Hepatocyte (in vitro differentiated cells): Measurements from ENCODE around the gene OVOL1.

Source experiments
- CTCF ChIP-seq: fragments of 200-600 bp; sonication (generic); IDR thresholded peaks from 2 replicates; pipeline ENCODE4 v1.5.1; 2016; ENCODE audit warnings: antibody characterized with exemption, mild to moderate bottlenecking; ENCODE audit not compliant: poor library complexity
- EZH2 ChIP-seq: fragments of 200-600 bp; sonication (generic); IDR thresholded peaks from 2 replicates; pipeline ENCODE4 v1.6.1; 2016; ENCODE audit warnings: antibody characterized with exemption, mild to moderate bottlenecking, borderline replicate concordance
- EZH2phosphoT487 ChIP-seq: fragments of 200-600 bp; sonication (generic); IDR thresholded peaks from one replicate; pipeline ENCODE4 v1.6.1; 2018; ENCODE audit warnings: antibody characterized with exemption, mild to moderate bottlenecking, low read depth, moderate library complexity; ENCODE audit not compliant: unreplicated experiment, severe bottlenecking

DNA sequence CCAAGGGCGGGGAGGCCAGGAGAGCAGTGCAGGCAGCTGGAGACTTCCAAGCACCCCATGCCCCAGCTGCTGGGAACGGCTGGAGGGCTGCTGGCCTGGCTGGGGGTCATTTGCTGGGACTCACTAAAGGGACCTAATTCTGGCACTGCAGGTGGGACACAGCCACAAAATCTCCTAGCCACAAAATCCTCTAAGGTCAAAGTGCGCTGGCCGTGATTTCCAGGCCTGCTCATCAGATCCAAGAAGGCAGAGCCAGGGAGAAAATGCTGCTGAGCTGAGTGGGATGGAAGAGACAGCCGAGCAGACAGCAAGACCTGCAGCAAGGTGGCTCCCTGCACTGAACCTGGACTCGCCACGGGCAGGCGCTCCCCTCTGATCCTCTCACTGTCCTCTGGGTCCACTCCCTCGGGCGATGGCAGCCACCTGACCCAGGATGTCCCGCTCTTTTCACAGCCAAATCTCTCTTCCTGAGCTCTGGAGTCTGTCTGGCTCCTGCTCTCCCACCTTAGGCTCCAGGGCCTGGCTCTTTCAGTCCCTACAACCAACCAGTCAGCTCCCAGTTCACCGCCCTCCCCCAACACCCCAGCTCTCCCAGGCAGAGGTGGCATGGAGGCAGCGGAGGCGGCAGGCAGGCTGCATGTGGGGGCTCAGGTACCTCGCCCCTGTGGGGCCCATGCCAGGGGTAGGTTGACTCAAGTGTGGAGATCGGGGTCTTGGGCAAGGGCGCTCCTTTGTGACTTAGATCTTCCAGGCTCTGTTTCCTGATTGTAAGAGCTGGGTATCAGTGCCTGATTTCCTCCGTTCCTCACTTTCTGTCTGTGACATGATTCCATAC is 14.5 kb downstream of the OVOL1 start:
- no peak for TF ChIP-seq CTCF
- no peak for TF ChIP-seq EZH2phosphoT487
- TF ChIP-seq EZH2, result no peak
